GM15510 (cell line): ENCODE results near the gene ARF4.

Source experiments
- POLR2A ChIP-seq: IDR thresholded peaks from 3 replicates; pipeline ENCODE4 v1.6.1; 2011; ENCODE audit warnings: borderline replicate concordance; ENCODE audit not compliant: insufficient read length; ENCODE audit errors: extremely low read depth

Gene ARF4

DNA sequence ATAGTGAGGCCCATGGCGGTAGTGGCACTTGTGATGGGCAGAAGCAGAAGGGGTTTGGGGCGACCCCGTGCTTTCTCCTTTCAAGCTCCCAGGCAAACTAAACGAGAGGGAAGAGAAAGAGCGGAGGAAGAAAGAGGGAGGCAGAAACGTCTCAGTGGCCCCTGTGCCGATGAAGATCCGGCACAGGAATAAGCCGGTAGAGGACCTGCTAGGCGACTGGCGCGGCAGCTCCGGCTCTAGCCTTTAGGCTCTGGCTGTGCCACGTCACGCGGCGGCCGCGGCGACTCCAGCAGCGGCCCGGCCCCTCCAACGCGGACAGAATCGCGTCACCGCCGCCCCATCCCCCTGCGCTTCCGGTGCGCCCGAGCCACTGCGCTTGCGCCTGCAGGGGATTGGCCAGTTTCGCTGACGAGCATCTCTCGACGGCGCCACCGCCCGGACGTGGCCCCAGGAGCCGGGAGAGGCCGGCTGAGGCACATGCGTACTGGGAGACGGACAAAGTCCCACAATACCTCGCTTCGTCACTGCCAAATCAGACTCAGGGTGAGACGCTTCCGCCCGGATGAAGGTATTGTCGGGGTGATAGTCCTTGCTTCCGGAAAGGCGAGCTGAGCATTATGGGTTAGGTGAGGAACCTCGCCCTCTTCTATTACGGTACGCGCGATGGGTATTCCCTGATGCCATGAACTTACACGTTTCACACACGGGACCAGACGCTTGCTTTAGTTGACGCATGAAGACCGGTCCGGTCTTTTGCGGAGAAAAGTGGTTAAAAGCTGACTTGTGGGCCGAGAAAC lies at the start of gene ARF4:
Gene ARF4 (minus strand): TSS at position 218 of the 797 bp plus-strand sequence. CDS start 204 bp downstream, at position 14.
- TF ChIP-seq POLR2A = peak; percentile 96

DNA sequence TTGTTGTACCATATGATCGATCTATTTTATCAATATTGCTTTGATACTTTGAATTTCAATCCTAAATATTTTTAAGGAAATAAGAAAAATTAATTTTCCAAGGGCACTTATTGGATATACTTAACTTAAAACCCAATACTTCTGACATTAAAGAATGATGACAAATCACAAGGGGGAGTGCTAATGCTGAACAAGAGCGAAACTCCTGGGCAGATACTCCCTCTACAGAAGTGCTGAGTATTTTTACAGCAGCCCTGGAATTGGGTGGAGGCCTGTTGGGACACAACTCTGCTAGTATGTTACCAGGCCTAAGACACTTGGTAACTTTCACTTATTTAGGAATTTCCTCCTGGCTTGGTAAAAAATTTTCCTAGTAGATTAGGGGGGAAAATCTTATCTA lies 49.6 kb upstream of the ARF4 start:
- no peak for TF ChIP-seq POLR2A

DNA sequence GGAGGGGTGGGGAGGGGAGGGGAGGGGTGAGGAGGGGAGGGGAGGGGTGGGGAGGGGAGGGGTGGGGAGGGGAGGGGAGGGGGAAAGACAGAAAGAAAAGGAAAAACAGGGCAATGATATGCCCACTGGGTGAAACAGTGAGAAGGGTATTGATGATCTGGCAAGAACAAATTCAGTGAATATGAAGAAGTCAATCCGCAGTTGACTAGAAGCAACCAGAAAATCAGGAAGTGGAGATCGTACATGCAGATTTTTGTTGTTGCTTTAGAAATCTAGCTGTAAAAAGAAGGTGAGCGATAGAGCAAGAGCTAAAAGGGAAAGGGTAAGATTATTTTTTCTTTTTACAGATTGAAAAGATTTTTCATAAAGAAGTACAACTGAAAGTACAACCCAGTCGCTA lies 47.6 kb upstream of the ARF4 start:
- TF ChIP-seq POLR2A = no peak

DNA sequence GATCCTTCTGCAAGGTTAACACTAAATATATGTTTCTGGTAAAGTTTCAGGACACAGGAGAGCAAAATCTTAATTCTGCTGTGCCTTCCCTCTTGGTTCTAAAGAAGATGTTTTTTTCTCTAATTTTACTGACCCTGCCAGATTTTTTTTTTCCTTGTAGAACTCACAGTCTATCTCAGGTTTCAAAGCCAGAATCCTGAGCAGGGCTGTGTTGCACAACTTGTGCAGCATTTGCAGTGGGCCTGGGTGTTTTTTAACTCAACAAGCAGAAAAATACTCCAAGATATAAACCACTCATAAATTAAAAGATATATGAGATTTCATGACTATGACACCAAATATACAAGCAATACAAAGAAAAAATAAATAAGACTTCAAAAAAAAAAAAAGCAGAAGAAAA lies 40.2 kb upstream of the ARF4 start:
- TF ChIP-seq POLR2A = no peak

DNA sequence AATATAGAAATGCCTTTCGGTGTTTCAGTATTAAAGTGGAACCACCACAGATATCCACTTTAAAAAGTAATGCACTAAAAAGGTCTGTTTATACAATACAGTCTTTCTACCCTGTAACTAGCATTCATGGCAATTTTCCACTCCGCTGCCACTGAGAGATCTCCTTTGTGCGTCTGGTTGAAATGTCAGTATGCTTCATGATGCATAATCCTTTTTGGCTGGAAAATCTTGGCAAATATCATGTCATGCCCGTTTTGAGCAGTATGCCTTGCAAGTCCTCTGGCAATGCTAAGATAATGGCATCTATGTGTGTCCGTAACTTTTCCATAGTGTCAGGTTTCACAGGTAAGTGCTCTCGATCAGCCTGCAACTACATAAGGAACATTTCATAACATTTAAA lies 30.8 kb upstream of the ARF4 start:
- TF ChIP-seq POLR2A = no peak

DNA sequence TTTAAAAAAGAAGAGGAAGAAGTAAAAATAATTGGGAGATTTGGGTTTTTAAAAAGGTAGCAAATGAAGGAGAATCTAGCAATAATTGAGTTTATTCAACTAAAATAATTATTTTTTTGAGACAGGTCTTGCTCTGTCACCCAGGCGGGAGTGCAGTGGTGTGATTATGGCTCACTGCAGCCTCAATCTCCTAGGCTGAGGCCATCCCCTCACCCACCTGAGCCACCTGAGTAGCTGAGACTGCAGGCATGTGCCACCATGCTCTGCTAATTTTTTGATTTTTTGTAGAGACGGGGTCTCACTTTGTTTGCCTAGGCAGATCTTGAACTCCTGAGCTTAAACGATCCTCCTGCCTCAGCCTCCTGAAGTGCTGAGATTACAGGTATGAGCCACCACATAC lies 27.7 kb upstream of the ARF4 start:
- no peak for TF ChIP-seq POLR2A

DNA sequence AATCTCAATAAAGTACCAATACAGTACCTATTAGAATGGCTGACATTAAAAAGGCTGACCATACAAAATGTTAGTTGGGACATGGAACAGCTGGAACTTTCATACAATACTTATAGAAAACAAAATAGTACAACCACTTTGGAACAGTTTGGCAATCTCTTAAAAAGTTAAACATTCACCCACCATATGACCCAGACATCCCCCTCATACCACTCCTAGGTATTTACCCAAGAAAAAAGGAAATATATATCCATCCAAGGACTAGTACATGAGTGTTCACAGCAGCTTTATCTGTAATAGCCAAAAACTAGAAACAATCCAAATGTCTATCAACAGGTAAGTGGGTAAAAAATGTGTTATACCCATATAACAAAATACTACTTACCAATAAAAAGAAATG lies 25.2 kb upstream of the ARF4 start:
- no peak for TF ChIP-seq POLR2A

DNA sequence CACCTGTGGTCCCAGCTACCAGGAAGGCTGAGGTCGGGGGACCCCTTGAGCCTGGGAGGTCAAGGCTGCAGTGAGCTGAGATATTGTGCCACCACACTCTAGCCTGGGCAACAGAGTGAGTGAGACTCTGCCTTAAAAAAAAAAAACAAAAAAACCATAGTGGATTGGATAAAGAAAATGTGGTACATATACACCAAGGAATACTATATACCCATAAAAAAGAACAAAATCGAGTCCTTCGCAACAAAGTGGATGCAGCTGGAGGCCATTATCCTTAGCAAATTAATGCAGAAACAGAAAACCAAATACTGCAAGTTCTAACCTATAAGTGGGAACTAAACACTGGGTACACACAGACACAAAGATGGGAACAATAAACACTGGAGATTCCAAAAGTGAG lies 20.6 kb upstream of the ARF4 start:
- TF ChIP-seq POLR2A = no peak

DNA sequence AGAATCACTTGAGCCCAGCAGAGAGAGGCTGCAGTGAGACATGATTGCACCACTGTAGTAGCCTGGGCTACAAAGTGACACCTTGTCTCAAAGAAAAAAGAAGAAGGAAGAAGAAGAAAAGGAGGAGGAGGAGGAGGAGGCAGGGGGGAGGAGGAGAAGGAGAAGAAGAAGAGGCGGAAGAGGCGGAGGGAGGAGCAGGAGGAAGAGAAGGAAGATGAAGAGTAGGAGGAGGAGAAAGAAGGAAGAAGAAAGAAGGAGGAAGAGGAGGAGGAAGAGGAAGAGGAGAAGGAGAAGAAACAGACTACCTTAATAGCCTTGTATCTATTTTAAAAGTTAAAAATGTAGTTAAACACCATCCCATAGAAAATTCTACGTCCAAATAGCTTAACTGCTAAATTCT lies 19.1 kb upstream of the ARF4 start:
- TF ChIP-seq POLR2A = no peak

DNA sequence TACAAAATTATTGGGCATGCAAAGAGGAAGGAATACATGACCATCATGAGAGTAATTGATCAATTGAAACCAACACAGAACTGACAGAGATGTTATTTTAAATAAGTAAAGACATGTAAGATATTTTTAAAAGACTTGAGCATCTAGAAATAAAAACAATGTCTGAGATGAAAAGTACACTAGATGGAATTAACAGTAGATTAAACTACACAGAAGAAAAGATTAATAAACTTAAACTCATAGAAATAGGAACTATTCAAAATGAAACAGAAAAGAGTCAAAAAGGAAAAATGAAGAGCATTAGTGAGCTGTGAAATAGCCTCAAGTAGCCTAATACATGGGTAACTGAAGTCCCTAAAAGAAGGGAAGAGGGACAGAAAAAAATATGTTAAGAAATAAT lies 8.5 kb upstream of the ARF4 start:
- TF ChIP-seq POLR2A = no peak

DNA sequence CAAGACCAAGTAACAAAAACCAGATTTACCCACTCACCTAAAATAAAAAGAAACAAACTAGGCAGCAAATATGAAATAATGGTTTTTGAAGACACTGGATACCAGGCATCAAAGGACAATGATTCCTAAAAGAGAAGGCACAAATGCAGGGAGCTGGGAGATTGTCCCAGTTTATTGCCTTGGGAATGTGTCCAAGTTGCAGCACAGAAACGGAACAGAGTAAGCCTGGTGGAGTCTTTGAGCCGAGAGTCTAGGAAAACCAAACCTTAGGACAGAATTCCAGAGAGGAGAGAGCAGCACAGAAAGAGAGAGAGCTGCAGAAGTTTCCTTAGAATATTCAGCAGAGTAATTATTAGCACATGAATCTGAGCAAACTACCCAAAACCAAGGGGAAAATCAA lies 7.8 kb upstream of the ARF4 start:
- no peak for TF ChIP-seq POLR2A

DNA sequence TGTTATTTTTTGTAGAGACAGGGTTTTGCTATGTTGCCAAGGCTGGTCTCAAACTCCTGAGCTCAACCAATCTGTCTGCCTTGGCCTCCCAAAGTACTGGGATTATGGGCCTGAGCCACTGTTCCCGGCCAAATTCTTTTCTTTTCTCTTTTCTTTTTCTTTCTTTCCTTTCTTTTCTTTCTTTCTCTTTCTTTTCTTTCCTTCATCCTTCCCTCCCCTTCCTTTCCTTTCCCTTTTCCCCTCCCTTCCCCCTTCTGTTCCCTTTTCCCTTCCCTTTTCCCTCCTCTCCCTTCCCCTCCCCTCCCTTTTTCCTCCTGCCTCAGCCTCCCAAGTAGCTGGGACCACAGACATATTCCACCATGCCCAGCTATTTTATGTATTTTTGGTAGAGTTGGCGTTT lies 3.1 kb upstream of the ARF4 start:
- no peak for TF ChIP-seq POLR2A

DNA sequence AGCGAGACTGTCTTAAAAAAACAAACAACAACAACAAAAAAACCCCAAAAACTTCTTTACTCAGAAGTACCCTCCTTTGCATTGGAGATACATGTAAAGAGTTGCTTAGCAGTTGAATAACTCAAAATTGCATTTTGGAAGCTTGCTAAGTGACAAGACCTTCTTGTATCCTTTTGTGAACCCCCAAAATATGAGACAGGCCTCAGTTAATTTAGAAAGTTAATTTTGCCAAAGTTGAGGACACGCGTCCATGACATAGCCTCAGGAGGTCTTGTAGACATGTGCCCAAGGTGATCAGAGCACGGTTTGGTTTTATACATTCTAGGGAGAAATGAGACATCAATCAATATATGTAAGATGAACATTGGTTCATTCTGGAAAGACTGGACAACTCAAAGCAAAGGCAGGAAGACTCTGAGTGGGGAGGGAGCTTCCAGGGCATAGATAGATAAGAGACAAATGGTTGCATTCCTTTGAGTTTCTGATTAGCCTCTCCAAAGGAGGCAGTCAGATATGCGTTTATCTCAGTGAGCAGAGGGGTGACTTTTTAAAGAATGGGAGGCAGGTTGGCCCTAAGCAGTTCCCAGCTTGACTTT lies 1.7 kb upstream of the ARF4 start:
- no peak for TF ChIP-seq POLR2A

DNA sequence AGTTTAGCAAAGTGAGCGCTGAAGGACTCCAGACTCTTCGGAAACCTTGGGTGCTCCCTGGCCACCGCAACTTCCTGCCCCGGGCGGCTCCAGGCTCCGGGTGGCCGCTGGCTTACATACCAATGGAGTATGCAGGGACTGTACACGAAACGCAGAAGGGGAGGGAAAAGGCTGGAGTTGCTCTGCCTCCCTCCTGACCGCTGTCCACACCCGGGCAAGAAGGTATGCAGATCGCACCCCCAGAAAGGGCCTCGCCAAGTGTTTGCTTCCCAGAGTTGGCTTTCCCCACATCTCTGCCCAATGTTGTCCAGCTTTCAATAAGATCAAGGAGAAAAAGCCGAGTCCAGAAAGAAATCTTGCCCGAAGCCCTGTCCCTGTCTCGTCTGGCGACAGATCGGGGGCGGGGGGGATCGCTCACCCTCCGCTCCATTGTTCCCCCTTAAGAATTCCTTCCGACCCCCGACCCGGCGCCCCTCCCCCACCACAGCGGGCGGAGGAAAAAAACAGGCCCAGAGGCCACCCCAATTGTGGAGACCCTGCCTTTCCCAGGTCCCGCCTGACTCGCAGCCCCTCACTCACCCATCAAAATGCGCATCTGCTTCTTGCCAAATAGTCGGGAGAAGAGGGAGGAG lies 533 bp downstream of the ARF4 start:
- TF ChIP-seq POLR2A = no peak

DNA sequence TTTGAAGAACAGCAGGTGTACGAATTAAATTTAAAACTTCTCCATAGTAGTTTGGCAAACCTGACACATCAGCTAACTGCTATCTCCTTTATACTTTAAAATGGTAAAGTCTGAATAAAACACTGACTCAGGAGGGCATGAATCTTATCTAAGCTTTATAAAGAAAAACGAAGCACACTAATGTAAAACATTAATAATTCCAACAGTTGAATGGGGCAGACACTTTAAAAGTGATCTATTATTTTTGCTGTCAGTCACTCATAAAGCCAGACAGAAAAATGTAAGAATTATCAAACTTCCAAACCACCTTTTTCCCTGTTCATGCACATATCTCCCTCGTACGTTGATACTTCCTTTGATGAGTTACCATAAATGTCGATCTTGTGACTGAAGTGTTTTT lies 2.6 kb downstream of the ARF4 start:
- no peak for TF ChIP-seq POLR2A

DNA sequence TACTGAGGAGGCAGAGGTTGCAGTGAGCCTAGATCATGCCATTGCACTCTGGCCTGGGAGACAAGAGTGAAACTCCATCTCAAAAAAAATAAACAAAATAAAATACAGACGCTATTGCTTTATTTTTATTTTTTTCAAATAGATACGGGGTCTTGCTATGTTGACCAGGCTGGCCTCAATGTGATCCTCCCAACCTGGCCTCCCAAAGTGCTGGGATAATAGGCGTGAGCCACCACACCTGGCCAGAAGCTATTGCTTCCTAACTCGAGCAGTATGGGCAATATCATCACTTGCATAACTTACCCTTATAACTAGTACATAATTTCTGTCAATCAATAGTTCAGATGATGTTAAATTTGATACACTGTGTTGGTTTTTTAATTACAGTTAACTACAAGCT lies 3.0 kb downstream of the ARF4 start:
- TF ChIP-seq POLR2A = no peak
